GM11168 (cell line): ENCODE measurements around the gene NPAS3.

Source experiments
- in situ Hi-C: fragments of 300-500 bp; cut with MboI; formaldehyde crosslinking; loops from one replicate; pipeline ENCODE4 v1.12.0; 2022; ENCODE audit warnings: low sequenced_read_pairs; ENCODE audit not compliant: unreplicated experiment

The NPAS3 gene

DNA sequence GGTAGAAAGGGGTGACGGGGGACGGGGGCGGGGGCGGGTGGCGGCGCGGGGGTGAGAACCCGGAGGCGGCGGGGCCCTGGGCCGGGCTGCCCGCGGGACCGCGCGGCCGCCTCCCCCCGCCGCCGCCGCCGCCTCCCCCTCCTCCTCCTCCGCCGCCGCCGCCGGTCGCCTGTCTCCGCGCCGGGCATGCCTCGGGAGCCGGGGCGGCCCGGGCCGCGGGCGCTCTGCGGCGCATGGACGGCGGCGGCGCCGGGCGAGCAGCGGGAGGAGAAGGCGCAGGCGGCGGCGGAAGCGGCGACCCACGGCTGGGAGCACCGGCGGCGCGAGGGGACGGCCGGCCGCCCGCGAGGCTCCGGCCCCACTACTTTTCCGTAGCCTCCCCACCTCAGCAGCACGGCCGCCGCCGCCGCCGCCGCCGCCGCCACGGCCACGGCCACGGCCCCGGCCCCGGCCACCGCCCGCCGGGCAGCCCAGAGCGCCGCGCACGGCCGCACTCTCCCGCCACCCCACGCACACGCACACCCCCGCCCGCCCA is at the start of gene NPAS3:
Gene NPAS3 (plus strand): TSS at position 161 of the 535 bp plus-strand sequence.
- in situ Hi-C loops: no loop called here

DNA sequence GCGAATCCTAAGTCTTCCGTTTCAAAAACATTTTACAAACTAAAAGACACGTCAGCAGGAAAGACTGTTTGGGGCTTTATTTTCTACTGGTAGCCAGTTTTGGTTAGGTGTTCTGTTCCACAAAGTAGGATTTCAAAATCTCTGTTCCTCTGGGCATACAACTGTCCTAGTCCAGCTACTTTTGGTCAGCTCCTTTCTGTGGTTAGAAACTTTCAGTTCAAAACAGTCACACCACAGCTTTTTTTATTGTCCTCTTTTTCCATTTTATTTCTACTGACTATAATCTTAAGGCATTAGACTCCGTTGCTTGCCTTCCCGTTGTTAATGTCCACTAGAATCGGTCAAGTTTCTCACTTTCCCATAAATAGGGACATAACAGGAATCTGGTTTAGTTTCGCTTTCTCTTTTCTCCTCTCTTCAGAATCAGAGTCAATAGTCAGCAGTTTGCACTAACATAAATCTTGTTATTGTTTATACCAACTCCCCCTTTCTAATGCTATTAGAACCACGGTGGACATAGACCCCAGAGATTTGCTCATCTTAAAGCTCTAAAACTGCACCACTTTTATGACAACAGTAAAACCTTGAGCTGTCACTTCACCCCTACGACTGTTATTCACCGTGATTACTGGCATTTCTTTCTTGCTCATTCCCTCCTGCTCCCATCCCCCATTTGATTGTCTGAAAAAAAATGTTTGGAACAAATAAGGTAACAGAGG is 41.5 kb upstream of the NPAS3 start:
- in situ Hi-C loops: no loop called here

DNA sequence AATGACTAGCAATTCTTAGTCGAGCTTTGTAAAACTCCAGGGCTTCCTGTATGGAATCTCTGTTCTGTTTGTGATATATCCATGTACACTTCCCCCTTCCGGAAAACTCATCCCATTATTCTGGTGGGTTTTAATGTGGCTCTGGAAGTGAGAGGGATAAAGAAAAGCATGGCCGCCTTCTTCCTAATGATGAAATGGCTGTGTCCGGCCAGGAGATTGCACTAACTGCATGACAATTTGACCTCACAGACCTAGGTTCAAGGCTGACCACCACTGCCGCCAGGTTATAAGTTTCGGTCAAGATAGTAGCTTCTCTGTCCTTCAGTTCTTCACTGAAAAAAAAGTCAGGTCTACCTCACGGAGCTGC is 41.0 kb upstream of the NPAS3 start:
- in situ Hi-C loops: no loop called here

DNA sequence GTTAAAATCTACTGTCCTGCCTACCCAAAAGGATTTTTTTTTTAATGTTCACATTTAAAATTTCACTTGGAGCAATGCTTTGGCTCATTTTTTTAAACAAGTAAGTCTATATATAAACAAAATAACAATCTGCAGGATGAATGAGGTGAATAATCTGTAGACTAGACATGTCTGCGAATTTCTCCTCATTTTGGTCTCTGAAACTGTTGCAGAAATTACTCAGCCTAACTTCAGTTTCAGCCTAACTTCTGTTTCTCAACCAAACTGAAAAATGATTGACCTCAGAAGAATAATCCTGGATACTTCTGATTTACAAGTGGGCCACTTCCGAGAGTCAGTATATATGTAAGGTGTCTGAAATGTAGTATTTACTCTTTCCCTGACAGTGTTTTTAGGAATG is 39.8 kb upstream of the NPAS3 start:
- in situ Hi-C loops: no loop called here

DNA sequence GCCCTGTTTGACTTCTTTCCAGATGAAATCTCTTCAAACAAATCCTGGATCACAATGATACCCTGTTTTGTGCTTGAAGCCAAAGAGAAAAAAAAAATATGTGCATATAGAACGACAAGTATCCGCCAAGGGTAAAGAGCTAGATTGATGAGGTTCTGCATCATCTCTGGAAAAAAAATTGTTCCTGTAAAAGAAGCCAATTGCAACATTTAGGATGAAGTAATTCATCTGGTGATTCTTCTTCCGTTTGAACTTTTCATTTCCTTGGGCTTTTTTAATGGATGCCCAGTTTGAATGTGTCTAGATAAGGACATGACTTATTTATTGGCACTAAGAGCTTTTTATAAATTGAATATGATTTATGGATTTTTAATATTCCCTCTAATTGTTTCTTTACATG is 38.1 kb upstream of the NPAS3 start:
- in situ Hi-C loops: no loop called here

DNA sequence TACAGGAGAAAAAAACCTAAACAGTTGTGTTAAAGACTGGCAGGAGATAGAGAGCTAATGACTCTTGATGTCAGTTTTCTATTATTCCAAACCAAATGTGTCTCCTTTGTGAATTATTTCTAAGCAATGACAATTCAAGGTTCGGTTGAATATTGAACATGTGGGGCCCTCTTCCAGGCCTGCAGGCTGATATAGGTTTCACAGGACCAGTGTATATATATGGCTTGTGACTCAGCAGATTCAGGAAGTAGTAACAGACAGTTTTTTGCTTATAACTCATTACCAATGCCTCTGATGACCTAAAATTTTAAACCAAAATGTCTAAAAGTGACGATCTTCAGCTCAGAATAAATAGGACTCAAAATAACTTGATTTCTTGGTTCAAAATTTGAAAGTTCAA is 33.7 kb upstream of the NPAS3 start:
- in situ Hi-C loops: no loop called here

DNA sequence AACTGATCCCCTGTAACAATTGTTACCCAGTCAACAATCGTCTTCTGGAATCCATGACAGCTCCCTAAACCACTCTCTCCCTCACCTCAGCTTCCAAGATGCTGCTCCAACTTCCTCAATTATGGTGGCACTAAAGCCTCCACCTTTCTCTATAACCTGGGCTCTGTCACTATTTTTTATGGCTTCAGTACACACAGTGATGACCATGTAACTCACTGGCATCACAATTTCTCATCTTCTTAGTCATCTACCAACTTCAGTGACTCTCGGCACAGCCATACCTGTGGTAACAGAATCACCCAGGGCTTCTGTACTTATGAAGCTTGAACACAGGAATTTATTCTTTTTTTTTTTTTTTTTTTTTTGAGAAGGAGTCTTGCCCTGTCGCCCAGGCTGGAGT is 32.0 kb upstream of the NPAS3 start:
- in situ Hi-C loops: no loop called here

DNA sequence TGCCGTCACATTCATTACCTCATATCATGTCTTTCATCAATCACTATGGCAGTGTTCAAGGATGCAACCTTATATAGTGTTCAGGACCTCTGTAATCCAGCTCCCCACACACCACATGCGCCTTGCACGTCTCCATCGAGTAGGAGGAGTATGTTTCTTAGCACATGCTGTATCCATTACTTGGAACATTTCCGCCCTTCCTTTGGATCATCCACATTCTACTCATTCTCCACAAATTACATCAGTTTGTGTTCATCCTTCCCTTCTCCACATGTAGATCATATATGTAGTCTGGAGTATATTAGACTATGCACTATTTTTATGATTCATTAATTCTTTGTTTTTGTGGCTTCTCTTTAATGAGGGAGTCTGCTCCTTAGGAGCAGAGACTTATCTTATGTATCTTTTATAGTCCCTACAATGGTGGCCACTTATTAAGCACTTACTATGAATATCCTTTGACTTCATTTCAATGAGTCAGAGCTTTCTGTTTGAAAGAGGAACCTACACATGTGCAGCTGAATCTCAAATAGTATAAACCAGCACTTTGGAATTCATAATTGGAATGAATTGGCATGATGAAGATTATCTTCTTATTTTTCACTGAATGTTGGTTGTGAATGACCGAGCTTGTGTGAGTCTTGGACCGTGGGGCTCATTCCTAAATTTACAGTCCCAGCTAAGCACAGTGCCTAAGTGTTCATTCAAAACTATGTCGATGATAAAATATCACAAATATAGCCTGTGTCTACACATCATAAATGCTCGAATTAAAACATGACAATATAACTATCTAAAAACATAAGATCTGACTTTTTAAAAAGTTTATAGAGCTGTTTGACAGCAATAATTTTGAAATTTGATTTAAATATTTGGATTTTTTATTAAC is 30.2 kb upstream of the NPAS3 start:
- in situ Hi-C loops: no loop called here

DNA sequence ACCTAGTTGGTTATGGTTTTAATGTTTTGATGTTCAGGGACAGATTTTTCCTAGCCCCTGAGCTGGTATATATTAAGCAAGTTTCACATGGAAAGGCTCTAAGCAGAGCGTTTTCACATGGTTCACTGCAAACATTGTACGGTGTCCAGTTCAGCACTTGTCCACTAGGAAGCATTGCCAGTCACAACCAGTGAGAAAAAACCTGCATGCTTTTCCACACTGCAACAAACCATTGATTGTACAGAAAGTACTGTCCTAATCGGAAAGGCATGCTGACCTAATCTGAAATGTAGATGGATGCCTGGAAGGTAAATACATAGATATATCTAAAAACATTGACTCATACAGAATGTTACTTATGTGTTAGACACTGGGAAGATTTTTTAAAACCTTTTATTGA is 25.0 kb upstream of the NPAS3 start:
- in situ Hi-C loops: no loop called here

DNA sequence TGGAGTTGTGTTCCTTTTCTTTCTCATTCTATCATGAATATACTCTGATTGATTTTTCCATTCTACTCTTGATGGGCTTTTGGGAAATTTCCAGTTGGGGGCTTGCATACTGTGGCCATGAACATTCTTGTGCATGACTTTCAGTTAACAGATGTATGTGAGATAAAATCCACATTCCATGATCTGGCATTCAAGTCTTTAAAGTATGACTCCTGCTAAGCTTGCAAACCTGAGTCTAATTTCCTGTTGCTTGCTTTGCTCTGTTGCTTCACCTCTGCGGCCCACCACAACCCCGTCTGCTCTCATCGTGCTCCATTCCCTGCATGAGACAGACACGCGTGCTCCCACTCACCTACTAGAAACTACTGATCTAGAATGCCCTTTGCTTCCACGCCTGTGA is 24.3 kb upstream of the NPAS3 start:
- in situ Hi-C loops: no loop called here

DNA sequence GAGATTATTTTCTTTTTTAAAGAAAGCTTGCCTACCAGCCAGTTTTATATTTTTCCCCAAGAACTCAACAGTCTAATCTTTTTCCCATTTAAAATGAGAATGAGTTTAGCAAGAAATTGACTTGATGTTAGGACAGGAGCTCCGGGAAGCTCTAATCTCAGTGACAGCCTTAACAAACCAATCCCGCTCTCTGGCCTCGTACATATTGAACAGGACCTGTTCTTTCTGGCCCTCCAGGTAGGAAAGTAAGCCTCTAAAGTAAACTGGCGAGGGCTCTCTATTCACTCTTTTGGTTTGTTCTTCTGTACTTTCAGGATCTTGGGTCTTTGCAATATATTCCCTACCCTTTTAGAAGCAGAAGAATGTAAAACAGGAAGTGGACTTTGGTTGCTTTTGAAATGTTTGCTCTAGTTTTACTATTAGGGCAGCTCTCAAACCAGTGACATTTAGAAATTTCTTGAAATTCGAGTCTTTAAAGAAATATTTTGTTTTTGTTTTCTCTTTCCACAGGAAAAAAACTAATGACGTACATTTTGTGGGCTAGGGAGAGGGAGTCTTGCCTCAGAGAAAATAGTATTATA is 17.9 kb upstream of the NPAS3 start:
- in situ Hi-C loops: no loop called here

DNA sequence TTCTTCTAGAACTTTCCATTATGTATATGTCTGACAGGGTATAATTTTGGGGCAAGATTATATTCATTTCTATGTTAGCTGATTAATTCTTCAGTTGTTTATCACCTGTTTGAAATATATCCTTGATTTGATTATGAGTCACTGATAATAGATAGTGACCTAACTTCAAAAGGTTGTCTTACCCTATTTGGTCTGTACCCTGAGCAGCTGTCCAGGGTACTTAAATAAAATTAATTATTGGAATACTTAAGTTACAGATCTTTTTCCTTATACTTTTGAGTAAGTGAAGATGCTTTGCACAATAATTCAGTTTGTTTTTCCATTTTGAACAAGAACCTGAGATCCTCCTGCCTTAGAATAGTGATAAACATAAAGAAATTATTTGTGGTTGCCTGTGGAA is 13.2 kb upstream of the NPAS3 start:
- in situ Hi-C loops: no loop called here

DNA sequence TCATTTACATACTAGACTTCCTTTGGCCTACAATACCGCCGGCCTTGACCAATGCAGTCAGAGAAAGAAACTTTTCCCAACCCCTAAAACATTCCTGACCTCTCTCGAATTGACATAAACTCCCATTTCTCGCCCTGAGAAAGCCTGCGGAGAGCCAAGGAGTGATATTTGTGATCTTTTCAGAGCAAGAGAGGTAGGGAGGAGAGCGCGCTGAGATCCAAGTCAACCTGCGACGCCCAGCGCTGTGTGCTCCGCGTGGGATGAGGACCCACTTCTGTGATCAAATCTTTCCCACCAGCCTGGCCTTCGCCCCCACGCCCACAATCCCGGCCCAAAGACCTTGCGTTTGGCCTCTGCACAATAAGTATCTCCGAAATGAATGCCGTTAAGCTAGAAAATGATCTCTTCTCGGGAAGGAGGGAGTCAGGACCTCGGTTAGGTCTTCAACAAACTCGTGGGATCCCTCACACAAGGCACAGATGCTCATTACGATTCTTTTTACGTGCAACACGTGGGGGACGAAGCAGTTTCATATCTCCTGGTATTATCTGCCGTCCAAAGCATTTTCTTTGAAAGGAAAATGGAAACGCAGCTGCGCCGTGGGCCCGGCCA is 6.3 kb upstream of the NPAS3 start:
- in situ Hi-C loops: no loop called here

DNA sequence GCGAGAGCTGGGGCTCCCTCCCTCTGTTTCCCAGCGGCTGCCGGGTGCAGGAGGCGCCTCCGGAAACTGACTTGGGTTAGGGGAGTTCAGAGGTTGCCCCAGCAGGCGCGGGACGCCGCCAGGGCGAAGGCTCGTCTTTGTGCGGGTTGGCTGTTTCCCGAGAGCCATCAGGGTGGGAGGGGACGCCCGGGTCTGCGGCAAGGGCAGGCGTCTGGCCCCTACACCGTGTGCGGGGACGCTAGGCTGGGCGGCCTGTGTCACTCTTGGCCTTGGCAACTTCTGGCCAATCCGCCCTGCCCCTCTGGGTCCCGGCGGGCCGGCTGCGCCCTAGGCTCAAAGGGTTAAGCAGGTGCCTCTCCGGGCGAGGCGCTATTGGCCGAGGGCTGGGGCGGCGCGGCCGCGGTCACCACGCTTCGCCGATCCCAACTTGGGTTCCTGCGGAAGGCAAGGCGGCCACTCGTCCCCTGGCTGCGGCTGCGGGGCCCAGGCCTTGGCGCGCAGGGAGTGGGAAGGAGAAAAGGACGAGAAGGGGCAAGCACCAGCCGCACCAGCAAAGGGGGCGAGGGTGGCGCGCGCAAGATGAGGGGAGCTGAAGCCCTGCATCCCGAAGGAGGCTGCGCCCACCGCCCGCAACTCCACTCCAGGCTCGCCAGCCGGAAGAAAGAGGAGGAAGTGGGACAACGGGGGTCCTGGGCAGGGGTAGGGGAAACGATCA is 5.6 kb upstream of the NPAS3 start:
- in situ Hi-C loops: no loop called here

DNA sequence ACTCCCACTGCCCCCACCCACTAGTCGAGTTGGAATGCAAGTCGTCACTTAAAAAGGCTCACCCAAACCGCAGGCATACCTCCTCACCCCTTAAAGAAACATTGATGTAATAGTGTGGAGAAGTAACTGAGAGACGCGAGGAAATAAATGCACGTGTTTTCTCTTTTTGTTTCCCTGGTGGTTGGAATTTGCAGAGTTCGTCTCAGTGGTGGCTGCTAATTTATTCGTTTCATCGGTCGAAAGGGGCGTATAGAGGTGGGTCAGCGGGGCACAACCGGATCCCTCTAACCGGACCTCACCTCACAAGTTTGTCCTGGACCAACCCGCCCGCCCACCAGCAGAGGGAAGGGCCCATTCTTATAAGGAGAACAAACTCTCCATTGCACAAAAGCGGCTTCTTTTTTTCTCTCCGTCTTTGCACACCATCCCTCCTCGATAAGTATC is 5.0 kb upstream of the NPAS3 start:
- in situ Hi-C loops: no loop called here

DNA sequence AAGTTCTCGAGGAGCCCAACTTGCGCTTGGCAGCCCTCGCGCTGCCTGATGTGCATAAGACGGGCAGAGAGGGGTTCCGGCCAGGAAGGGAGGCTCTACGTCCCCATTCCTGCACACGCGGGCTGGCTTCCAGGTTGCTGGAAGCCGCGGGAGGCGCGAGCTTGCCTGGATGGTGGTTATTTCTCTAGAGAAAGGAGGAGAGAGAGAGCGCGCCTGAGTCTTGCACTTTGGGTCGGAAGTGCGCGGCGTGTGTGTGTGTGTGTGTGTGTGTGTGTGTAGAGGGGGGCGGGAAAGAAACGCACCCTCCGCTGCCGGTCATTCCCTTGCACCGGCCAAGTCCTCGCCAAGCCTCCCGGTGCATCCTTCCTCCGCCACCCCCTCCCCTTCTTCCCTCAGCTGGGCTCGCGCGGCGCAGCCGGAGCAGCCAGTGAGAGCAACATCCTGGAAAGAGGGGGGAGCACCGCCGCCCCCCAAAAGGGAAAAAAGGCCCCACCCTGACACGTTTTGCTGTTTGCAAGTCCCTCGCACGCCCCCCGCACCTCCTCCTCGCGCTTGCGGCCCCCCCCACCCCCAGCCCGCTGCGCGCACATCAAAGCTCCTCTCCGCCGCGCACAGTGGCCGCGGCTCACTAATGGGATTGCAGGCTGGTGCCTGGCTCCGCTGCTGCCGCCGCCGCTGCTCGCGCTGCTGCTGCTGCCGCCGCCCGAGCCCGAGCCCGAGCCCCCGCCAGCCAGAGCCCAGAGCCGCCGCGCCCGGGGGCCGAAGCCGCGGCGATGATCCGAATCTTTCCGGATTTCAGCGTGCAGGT is 4.4 kb upstream of the NPAS3 start:
- in situ Hi-C loops: no loop called here

DNA sequence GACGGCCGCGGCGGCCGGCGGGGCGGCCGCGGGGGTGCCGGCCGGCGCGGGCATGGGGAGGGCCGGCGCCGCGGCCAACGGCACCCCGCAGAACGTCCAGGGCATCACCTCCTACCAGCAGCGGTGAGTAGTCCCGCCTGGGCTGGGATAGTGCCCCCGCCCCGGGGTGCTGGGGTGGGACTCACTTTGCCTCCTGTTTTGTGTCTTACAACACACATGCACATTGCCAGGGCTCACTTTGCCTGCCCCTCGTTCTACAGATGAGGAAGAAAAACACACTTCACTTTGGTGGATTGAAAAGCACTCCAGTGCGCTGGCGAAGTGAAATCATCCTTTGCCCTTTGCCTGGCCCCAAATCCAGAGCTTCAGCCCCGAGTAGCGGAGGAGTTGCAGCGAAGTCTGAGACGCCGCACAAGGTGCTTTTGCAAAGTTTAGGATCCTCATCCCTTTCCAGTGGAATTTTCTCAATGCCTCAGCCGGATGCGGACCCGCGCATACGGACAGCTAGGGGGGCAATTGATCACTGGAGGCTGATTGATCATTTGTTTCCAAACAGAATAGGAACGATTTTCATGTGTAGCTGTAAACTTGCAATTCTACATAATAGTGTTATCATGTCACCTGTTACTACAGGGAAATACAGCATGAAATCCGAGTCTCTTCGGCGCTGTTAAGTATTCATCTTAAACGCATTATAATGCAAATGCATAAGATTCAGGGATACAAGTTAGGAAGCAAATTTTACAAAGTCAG is 3.6 kb upstream of the NPAS3 start:
- in situ Hi-C loops: no loop called here

DNA sequence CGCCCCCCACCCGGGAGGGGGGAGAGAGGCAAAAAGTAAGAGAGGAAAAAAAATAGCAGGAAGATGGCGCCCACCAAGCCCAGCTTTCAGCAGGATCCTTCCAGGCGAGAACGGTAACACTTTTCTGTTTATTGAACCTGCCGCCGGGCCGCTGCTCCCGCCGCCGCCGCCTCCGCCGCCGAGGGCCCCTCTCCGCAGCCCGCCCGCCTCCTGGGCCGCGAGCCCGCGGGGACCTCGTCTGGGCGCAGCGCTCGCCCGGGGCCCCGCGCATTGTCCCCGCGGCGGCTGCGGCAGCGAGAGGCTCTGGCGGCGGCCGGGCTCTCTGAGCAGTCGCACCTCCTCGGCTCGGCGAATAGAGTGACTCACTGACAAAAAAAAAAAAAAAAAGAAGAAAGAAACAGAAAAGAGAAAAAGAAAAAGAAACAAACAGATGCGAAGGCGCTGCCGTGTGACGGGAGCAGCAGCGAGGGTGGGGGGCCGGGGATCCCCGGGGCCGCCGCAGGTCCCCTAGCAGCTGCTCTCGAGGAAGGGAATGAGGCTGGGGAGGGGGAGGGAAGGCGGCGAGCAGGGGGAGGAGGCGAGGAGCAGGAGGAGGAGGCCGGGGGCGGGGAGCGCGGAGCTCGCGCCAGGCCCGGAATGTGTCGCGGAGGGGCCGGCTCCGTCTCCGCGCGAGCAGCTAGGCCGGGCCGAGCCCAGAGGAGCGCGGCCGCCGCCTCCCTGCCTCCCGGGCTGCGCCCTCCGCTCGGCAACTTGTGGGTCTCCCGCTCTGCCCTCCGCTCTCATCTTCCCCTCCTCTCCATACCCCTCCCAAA is 781 bp downstream of the NPAS3 start:
- in situ Hi-C loops: no loop called here
